HFF-Myc (cell line): ENCODE data around the gene GSK3B.

ENCODE experiments used
- DNase-seq: peaks from one replicate; pipeline ENCODE4 v3.0.0-alpha.2; 2011; ENCODE audit warnings: low read depth; ENCODE audit errors: extremely low read depth
- H3K4me3 ChIP-seq: replicated peaks from 2 replicates; pipeline ENCODE4 v1.5.1; 2011; ENCODE audit warnings: low read depth, mild to moderate bottlenecking, control low read depth, low read length
- TF ChIP-seq, protein P1 (sequence below): IDR thresholded peaks from 2 replicates; pipeline ENCODE4 v1.5.1; 2012; ENCODE audit warnings: mild to moderate bottlenecking, low read depth, low read length, control low read depth; ENCODE audit errors: missing control alignments

Gene GSK3B

DNA sequence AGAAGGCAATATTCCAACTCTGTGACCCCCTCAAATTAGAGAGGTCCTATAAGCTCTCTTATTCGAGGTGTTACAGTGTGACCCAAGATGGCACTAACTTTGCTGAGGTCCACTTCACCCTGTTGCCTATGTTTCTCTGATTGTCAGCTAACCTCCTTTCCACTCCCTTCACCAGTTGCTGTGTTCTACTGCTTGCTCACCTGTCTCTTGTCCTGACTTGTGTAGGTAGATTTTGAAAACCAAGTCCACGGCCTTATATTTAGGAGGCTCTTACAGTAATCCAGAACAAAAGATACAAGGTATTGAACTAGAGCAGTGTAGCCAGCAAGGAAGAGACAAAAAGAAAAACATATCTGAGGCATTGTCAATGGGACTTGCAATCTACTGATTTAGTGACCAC lies 20.1 kb upstream of the GSK3B start:
- H3K4me3 ChIP-seq, result no peak overlapping the region
- DNase-seq, result no peak
- TF ChIP-seq, protein P1, sequence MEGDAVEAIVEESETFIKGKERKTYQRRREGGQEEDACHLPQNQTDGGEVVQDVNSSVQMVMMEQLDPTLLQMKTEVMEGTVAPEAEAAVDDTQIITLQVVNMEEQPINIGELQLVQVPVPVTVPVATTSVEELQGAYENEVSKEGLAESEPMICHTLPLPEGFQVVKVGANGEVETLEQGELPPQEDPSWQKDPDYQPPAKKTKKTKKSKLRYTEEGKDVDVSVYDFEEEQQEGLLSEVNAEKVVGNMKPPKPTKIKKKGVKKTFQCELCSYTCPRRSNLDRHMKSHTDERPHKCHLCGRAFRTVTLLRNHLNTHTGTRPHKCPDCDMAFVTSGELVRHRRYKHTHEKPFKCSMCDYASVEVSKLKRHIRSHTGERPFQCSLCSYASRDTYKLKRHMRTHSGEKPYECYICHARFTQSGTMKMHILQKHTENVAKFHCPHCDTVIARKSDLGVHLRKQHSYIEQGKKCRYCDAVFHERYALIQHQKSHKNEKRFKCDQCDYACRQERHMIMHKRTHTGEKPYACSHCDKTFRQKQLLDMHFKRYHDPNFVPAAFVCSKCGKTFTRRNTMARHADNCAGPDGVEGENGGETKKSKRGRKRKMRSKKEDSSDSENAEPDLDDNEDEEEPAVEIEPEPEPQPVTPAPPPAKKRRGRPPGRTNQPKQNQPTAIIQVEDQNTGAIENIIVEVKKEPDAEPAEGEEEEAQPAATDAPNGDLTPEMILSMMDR, result no peak

DNA sequence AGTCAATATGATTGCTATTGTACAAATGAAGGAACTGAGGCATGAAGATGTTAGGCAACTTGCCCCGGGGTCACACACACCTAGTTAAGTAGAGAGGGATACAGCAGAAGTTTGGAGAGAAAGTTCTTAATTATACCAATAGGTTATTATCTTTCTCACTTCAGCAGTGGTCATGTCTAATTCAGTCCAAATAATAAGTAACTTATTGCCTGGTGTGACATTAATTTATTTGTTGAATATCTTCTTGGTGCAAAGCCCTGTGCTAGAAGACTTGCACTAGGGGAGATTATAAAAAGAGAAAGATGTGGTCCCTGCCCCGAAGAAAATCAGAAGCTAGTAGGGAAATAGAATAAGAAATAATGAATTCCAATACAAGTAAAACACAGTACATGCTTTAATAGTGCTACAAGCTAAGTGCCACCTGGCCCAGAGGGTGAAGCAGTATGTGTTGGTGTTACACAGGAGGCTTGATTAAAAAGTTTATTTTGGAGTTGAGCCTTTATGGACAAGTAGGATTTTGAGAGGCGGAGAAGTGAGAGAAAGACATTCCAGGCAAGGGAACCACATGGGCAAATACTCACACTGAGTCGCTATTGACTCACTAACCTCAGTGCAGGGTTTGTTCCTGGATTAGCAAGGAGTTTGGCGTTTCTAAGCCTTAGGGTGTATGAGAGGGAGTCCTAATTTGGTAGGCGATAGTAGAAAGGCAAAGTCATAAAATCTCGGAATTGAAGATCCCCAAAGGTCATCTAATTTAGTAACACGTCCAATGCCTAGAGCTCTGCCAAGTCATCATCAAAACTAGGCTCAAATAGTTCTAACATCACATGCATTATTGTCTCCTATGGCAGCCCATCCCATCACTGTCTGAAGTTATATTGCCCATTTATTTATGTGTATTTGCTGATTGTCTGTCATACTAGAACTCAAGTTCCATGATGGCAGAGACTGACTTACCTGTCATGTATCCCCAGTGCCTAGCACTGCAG lies 19.2 kb upstream of the GSK3B start:
- DNase-seq, result no peak
- no peak overlapping the region for H3K4me3 ChIP-seq
- TF ChIP-seq, protein P1, result no peak

DNA sequence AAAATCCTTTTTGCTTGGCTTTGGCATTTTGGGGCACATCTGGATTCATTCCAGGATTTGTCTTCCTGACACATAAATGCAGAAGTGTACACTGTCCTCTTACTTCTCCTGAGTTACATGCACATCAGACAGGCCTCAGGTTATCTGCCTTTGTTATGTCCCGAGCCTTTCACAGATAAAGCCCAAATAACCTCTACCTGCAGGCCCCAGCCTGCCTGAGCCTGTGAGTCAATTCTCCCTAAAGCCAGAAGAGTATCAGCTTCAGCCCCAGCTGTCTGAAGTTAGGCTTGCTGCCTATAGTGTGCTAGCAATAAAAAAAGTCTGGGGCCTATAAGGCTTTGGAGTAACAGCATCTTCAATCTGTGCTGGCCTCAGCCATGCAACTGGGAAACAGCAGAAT lies 17.7 kb upstream of the GSK3B start:
- DNase-seq, result no peak
- TF ChIP-seq, protein P1, result no peak
- no peak overlapping the region for H3K4me3 ChIP-seq

DNA sequence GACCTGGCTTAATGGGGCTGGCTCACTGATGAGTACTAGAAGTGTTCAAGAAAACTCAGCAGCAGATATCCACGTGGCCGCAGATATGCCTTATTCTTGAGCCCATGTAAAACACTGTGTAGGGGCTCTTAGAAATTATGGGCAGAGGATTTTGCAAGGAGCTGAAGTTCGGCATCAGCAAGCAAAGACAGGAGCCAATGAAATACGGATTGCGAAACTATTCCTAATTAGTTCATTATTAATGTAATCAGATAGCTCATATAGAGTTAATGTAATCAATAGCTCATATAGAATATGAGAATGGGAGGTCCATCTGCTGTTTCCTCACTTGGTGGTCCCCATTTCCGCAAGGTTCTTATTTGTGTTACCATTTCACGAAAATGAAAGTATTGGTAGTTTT lies 9.0 kb upstream of the GSK3B start:
- TF ChIP-seq, protein P1, result no peak
- H3K4me3 ChIP-seq, result no peak overlapping the region
- no peak for DNase-seq

DNA sequence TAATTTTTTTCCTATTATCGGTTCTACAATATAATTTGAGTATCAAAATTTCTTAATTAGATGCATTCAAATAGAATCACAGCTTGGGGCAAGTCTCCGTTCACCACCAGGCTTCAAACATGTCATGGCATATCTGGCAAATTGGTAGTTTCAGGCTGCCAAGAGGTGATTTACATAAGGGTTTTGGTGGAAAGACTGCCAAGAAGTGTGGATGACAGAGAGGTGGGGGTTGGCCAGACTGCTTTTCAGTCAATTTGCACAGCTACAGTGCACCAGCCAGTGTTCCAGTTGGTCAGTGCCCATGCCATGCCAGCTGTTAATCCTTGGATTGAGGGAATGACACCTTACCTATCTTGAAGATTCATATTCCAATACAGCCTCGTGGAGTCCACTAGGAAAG lies 8.4 kb upstream of the GSK3B start:
- TF ChIP-seq, protein P1, result no peak
- no peak for DNase-seq
- H3K4me3 ChIP-seq, result no peak overlapping the region

DNA sequence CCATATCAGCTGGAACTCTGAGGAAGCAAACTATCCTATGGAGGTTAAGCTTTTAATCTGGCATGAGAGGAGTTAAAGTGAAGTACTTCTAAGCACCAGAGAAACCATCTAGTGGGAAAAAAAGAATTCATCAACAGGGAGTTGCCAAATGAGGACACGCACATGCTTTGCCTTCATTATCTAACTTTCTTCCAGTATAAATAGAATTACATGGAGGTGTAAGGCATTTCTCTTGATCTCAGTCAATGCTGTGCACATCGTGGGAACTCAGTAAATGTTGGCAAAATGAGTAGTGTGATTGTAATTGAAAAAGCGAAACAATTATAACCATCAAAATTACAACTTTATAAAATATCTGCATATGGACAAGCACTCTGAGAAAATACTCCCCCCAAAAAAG lies 8.0 kb upstream of the GSK3B start:
- DNase-seq, result no peak
- TF ChIP-seq, protein P1, result no peak
- H3K4me3 ChIP-seq, result no peak overlapping the region

DNA sequence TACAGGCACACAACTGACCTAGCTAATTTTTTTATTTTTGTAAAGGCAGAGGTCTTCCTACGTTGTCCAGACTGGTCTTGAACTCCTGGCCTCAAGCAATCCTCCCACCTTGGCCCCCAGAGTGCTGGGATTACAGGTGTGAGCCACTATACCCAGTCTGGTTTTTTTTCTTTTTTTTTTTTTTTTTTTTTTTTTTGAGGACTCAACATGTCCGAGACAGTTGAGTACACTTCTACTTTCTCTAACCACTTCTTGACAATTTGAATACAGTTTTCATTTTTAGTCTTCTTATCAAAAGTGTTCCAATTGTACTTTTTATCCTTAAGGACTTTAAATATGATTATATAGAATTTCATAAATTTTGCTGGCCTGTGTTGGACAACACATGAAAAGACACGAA lies 7.4 kb upstream of the GSK3B start:
- DNase-seq, result no peak
- TF ChIP-seq, protein P1, result no peak

More for the DNA sequence above, 7.4 kb upstream of the GSK3B start:
- H3K4me3 ChIP-seq, result no peak overlapping the region
